K562 (cell line): Measurements from ENCODE around the gene GLE1. TPM values are rescaled to one million over a fixed set of nuclear protein-coding genes. Genes with fewer than 3 reads are reported as not detected.

Experiments used
- ARID1B ChIP-seq: fragments of 450-650 bp; IDR thresholded peaks from 2 replicates; pipeline ENCODE4 v1.6.1; 2016; ENCODE audit warnings: antibody characterized with exemption, mild to moderate bottlenecking, inconsistent platforms
- ATF7 ChIP-seq: fragments of 450-650 bp; IDR thresholded peaks from 2 replicates; pipeline ENCODE4 v1.7.1; 2014; ENCODE audit warnings: mild to moderate bottlenecking, moderate library complexity
- BACH1 ChIP-seq: fragments of 200-800 bp; sonication (Bioruptor generic); IDR thresholded peaks from 2 replicates; pipeline ENCODE4 v1.6.1; 2016; ENCODE audit warnings: missing genetic modification characterization, missing compliant biosample characterization
- DNMT1 ChIP-seq: fragments of 450-650 bp; IDR thresholded peaks from 2 replicates; pipeline ENCODE4 v1.6.1; 2016; ENCODE audit warnings: antibody characterized with exemption, mild to moderate bottlenecking
- FOXM1 ChIP-seq, 2 experiments: fragments of 450-650 bp in 1 of 2; sonication (generic) in 1 of 2; formaldehyde crosslinking in 1 of 2; IDR thresholded peaks; 2 replicates each; pipeline versions ENCODE4 v1.6.1 to v1.9.0; 2017 to 2022; ENCODE audit warnings: low read depth in 2 of 2, mild to moderate bottlenecking in 2 of 2, missing genetic modification reagents in 1 of 2, moderate library complexity in 1 of 2
- MYC ChIP-seq, 2 experiments: fragments of 250-450 bp in 1 of 2; sonication (Bioruptor Pico) in 1 of 2; IDR thresholded peaks; 2 replicates each; pipeline versions ENCODE4 v1.5.1 to v1.6.1; 2012 to 2021; ENCODE audit warnings: low read depth in 2 of 2, borderline replicate concordance in 1 of 2, improper control_type of control experiment in 1 of 2, low read length in 1 of 2, mild to moderate bottlenecking in 1 of 2, moderate library complexity in 1 of 2
- OTX1 ChIP-seq: fragments of 450-650 bp; formaldehyde crosslinking; IDR thresholded peaks from 2 replicates; pipeline ENCODE4 v1.4.0; 2022; ENCODE audit warnings: mild to moderate bottlenecking
- PHF20 ChIP-seq: fragments of 450-650 bp; IDR thresholded peaks from 2 replicates; pipeline ENCODE4 v1.6.1; 2018; ENCODE audit not compliant: partially characterized antibody
- POLR2AphosphoS5 ChIP-seq: IDR thresholded peaks from 2 replicates; pipeline ENCODE4 v1.6.1; 2011; ENCODE audit warnings: mild to moderate bottlenecking, low read depth, low read length, moderate library complexity; ENCODE audit not compliant: control insufficient read depth, insufficient read depth
- RBM25 ChIP-seq: fragments of 200-400 bp; formaldehyde crosslinking; IDR thresholded peaks from 2 replicates; pipeline ENCODE4 v1.6.1; 2018; ENCODE audit warnings: low read length, low read depth, moderate library complexity; ENCODE audit not compliant: severe bottlenecking
- TEAD1 ChIP-seq, 2 experiments: fragments of 450-650 bp in 1 of 2; sonication (generic) in 1 of 2; formaldehyde crosslinking; IDR thresholded peaks; 2 replicates each; pipeline versions ENCODE4 v1.4.0 to v1.8.0; 2020 to 2022; ENCODE audit warnings: mild to moderate bottlenecking in 2 of 2, missing genetic modification reagents in 1 of 2
- XRCC5 ChIP-seq: fragments of 200-400 bp; formaldehyde crosslinking; IDR thresholded peaks from 2 replicates; pipeline ENCODE4 v1.6.1; 2017; ENCODE audit warnings: low read depth, mild to moderate bottlenecking, low read length
- ZNF263 ChIP-seq: sonication (generic); formaldehyde crosslinking; IDR thresholded peaks from 2 replicates; pipeline ENCODE4 v1.8.0; 2022; ENCODE audit warnings: mild to moderate bottlenecking, missing genetic modification reagents, borderline replicate concordance
- ZNF507 ChIP-seq: conservative IDR thresholded peaks from 2 replicates; pipeline ENCODE4 v1.6.1; 2017; ENCODE audit warnings: missing genetic modification characterization, missing compliant biosample characterization
- ZNF589 ChIP-seq: fragments of 200-800 bp; sonication (Bioruptor generic); IDR thresholded peaks from 2 replicates; pipeline ENCODE4 v1.6.1; 2016; ENCODE audit warnings: low read depth, missing genetic modification characterization, missing compliant biosample characterization
- polyA plus RNA-seq, 8 experiments: library from polyadenylated mRNA; depleted of rRNA in 4 of 8; stranded (reverse) in 5 of 8; unstranded in 3 of 8; fragments of >200 nt; fragmentation: Nextera tagmentation in 2 of 8; fragmentation: Illumina TruSeq in 1 of 8; extraction: Ambion mirVana in 2 of 8; extraction: Trizol in 1 of 8; gene quantifications; 2 replicates each; pipeline versions ENCODE4 v1.2.1 to v1.2.3, GENCODE V29; 2011 to 2014; ENCODE audit warnings: inconsistent platforms in 1 of 8, missing spikeins in 1 of 8
- total RNA-seq, 7 experiments: library from RNA; depleted of rRNA in 6 of 7; stranded (reverse); fragments of >200 nt in 6 of 7; fragmentation: Illumina TruSeq in 2 of 7; extraction: Trizol in 2 of 7; gene quantifications; 2 replicates each; pipeline versions ENCODE4 v1.2.1 to v1.2.3, GENCODE V29; 2011 to 2021; ENCODE audit warnings: low replicate concordance in 1 of 7
- TF ChIP-seq, protein P1 (sequence below), 2 experiments: IDR thresholded peaks in 1 of 2; conservative IDR thresholded peaks in 1 of 2; 2 replicates each; pipeline ENCODE4 v1.6.1; 2016; ENCODE audit warnings: low read depth in 2 of 2, mild to moderate bottlenecking in 1 of 2, missing compliant biosample characterization in 1 of 2, missing genetic modification characterization in 1 of 2, moderate library complexity in 1 of 2
- TF ChIP-seq, protein P2 (sequence below): fragments of 250-450 bp; sonication (Bioruptor Pico); IDR thresholded peaks from 2 replicates; pipeline ENCODE4 v1.8.0; 2022; ENCODE audit warnings: moderate library complexity, mild to moderate bottlenecking, inconsistent platforms
- TF ChIP-seq, protein P3 (sequence below): fragments of 250-450 bp; sonication (Bioruptor Pico); IDR thresholded peaks from 2 replicates; pipeline ENCODE4 v1.8.0; 2021; ENCODE audit warnings: mild to moderate bottlenecking, moderate library complexity
- TF ChIP-seq, protein P4 (sequence below): fragments of 250-450 bp; sonication (Bioruptor Pico); IDR thresholded peaks from 2 replicates; pipeline ENCODE4 v1.5.0; 2021

Gene GLE1
- total and polyA plus RNA-seq, 9 of the 15 experiments (the other 6 are each of a cell fraction or from before 2014, with no cell fraction given), result 15.9 to 44.8 (median 37.6) TPM

DNA sequence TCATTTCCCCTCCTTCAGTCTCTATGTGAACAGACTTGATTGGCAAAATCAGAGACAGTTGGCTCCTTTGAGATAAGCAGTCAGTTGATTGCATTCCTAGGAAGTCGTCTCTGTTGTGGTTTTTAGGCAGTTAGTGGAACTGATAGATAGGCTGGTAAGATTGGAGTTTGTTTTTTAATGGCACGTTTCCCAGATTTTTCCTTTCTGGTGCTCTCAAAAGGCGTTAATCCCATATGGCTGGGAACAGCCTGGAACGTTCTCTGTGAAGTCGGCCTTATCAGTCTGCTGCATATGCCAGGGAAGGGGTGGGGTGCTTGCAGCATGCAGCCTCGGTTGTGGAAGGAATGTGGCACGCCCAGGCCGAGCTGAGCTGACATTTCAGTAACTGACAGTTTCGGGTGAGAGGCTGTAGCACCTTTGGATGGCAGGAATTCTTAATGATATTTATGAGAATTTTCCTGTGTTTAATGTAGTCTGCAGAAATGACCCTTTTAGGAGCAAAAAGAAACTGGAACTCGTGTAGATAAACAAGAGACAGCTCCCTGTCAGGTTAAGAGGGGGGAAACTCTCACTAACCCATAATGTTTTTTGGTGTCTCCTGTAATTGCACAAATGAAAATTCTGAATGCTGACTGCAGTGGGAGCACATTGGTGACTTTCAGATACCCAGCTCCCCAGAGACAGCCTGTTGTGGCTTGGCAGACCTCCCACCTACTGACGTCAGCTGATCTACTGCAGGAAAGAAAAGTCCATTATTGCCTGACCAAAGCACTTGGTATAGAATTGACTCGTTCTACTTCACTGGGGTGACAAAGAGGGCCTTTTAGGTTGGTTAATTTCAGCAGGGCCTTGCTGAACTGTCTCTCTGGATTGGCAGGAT lies 54.2 kb downstream of the GLE1 start (continued):
- TF ChIP-seq, protein P1, sequence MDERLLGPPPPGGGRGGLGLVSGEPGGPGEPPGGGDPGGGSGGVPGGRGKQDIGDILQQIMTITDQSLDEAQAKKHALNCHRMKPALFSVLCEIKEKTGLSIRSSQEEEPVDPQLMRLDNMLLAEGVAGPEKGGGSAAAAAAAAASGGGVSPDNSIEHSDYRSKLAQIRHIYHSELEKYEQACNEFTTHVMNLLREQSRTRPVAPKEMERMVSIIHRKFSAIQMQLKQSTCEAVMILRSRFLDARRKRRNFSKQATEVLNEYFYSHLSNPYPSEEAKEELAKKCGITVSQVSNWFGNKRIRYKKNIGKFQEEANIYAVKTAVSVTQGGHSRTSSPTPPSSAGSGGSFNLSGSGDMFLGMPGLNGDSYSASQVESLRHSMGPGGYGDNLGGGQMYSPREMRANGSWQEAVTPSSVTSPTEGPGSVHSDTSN (CRISPR knock-in tag; IDR thresholded peaks at IDR 0.05; ENCODE audit: low read depth), result no peak
- TF ChIP-seq, protein P1 (tag; conservative IDR thresholded peaks at IDR 0.05; ENCODE audit: low read depth), result peak; percentile 72
- TF ChIP-seq ATF7 (peak; percentile 76), RBM25 (no peak), PHF20 (peak; percentile 56), XRCC5 (peak; percentile 37; the same call in 1 of the 2 replicates), ZNF263 (CRISPR knock-in tag) (peak; percentile 58; the same call in 1 of the 2 replicates), ZNF589 (peak; percentile 96), BACH1 (tag) (no peak), OTX1 (CRISPR knock-in tag) (peak; percentile 89; the same call in 1 of the 2 replicates), ZNF507 (tag) (no peak), FOXM1 (IDR thresholded peaks at IDR 0.05; ENCODE audit: low read depth) (peak; percentile 95), FOXM1 (CRISPR knock-in tag; IDR thresholded peaks at IDR 0.05; ENCODE audit: low read depth) (no peak), TEAD1 (CRISPR knock-in tag; IDR thresholded peaks at IDR 0.05) (peak; percentile 99), MYC (IDR thresholded peaks at IDR 0.05; ENCODE audit: low read depth, low read length) (peak; percentile 82), MYC (CRISPR knock-in tag; IDR thresholded peaks at IDR 0.05; ENCODE audit: borderline replicate concordance, low read depth) (no peak), POLR2AphosphoS5 (peak; percentile 82), ARID1B (peak; percentile 99), DNMT1 (peak; percentile 24; the same call in 1 of the 2 replicates)
- TF ChIP-seq, protein P2, sequence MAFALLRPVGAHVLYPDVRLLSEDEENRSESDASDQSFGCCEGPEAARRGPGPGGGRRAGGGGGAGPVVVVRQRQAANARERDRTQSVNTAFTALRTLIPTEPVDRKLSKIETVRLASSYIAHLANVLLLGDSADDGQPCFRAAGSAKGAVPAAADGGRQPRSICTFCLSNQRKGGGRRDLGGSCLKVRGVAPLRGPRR (CRISPR knock-in tag), result 0 out of 2 replicates have a peak, but pooled peaks have one; percentile 73
- TF ChIP-seq, protein P3, sequence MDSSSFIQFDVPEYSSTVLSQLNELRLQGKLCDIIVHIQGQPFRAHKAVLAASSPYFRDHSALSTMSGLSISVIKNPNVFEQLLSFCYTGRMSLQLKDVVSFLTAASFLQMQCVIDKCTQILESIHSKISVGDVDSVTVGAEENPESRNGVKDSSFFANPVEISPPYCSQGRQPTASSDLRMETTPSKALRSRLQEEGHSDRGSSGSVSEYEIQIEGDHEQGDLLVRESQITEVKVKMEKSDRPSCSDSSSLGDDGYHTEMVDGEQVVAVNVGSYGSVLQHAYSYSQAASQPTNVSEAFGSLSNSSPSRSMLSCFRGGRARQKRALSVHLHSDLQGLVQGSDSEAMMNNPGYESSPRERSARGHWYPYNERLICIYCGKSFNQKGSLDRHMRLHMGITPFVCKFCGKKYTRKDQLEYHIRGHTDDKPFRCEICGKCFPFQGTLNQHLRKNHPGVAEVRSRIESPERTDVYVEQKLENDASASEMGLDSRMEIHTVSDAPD (CRISPR knock-in tag), result peak; percentile 91
- TF ChIP-seq, protein P4, sequence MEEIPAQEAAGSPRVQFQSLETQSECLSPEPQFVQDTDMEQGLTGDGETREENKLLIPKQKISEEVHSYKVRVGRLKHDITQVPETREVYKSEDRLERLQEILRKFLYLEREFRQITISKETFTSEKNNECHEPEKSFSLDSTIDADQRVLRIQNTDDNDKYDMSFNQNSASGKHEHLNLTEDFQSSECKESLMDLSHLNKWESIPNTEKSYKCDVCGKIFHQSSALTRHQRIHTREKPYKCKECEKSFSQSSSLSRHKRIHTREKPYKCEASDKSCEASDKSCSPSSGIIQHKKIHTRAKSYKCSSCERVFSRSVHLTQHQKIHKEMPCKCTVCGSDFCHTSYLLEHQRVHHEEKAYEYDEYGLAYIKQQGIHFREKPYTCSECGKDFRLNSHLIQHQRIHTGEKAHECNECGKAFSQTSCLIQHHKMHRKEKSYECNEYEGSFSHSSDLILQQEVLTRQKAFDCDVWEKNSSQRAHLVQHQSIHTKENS (CRISPR knock-in tag), result no peak
